ENCODE results near the gene PRAMEF27.
"Not testable (repeated sequence)": the region's sequence is repeated elsewhere in the genome, so short reads cannot be mapped to it uniquely, and the experiment has no call there.

Gene PRAMEF27

DNA sequence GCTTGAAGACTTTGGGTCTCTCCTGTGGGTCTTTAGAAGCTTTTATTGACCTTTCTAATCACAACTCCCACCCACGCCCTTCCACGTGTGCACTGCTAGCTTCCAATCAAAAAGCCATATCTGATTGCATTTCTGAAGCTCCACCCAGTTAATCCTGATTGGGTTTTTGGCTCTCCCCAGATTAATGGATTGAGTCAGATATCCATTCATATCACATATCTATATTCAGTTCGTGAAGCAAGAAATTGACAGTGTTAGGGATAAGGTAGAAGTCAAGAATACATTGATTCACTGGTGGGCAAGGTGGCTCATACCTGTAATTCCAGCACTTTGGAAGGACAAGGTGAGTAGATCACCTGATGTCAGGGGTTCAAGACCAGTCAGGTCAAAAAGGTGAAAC lies at the start of gene PRAMEF27:
Gene PRAMEF27 (minus strand): TSS at position 101 of the 400 bp plus-strand sequence. CDS start 2,916 bp downstream, outside the sequence.
- DNase-seq, result not testable (repeated sequence)

DNA sequence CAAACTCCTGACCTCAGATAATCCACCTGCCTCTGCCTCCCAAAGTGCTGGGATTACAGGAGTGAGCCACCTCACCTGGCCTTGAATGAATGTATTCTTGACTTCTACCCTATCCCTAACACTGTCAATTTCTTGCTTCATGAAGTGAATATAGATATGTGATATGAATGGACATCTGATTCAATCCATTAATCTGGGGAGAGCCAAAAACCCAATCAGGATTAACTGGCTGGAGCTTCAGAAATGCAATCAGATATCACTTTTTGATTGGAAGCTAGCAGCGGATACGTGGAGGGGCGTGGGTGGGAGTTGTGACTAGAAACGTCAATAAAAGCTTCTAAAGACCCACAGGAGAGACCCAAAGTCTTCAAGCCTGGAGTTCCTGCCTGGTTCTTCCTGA lies 14.1 kb upstream of the PRAMEF27 start, which contains the start of gene PRAMEF25:
Gene PRAMEF25 (plus strand): TSS at position 301 of the 400 bp plus-strand sequence. CDS start 2,920 bp downstream, outside the sequence.
- not testable (repeated sequence) for DNase-seq

DNA sequence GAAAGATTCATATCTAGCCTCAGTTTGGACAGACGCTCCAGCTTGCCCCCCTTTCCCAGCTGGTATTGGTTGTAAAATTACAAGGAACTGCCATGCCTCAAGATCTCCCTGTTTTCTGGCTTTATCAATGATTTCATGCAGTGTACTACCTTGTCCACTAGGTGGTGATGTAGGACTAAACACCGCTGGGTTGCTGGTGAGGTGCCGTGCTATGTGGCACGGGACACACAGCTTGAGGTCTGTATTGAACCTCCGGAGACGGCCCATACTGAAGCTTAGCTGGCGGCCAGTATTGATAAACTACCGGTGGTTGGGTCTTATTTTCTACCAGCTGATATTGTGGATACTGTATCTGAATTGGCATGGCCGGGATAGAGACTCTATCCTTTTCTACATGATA lies 36.5 kb downstream of the PRAMEF27 start:
- DNase-seq, result not testable (repeated sequence)

DNA sequence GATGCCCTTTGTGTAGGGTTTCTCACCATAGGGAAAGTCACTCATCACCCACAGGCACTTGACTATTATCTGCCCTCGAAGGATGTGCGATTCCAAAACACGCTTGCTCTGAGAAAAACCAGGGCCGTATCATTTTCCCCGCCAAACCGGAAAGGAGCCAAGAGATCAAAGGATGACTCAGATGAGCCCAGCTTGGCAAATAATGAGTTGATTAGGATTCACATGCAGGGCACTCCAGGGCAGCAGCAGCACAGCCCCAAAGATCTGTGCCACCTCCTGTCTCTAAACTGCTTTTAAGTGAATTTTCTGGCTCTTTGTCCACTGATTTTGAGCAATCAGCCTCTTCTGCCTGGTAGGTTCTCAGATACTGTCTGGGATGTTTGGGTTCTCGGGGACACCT lies 44.4 kb downstream of the PRAMEF27 start:
- DNase-seq, result not testable (repeated sequence)

DNA sequence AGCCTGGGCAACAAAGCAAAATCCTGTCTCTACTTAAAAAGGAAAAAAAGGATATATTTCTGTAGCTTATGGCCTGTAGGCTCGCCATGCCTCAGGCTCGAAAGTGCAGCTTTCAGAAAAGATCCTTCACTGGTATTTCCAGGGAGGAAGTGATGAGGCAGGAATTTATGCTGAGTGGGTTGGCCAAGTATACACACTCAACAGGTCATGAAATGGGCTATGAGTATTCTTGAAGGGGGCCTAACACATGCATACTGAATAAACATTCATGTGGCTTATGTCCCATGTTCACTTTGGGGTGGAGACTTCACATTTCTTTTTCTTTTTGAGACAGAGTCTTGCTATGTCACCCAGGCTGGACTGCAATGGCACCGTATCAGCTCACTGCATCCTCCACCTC lies 47.0 kb downstream of the PRAMEF27 start:
- not testable (repeated sequence) for DNase-seq

DNA sequence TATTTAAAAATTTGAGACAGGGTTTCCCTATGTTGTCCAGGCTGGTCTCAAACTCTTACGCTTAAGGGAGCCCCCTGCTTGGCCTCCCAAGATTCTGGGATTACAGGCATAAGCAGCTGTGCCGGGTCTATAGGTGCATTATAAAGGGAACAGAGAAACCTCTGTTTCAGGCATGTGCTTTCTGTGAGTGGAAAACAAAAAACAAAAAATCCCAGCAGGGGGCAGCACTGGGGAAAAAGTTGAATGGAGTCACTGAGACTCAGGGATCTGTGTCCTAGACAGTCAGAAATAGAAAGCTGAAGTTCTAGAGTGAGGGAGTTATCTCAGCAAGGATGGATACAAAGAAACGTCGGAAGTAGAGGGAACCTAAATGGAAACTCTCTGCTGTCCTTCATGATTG lies 50.6 kb downstream of the PRAMEF27 start:
- not testable (repeated sequence) for DNase-seq

All from EL (cell line).